Kidney (tissue), 14 donors: ENCODE results near the gene SSNA1. TPM values are rescaled to one million over a fixed set of nuclear protein-coding genes. Genes with fewer than 3 reads are reported as not detected.

Experiments
- DNase-seq, 5 donors: peaks; one replicate each; pipeline ENCODE4 v3.0.0-alpha.2; 2013 to 2020
- FAIRE-seq: peaks from 2 replicates; lab custom pipeline; 2012; peaks lifted over from hg19 to GRCh38; lab: Jason Lieb, UNC
- H3K27ac ChIP-seq, 2 donors: one replicate each; pipeline ENCODE4 v1.7.0; 2013; ENCODE audit warnings: low read depth in 2 of 2, low read length in 2 of 2, inconsistent platforms in 1 of 2
- H3K27me3 ChIP-seq: one replicate; pipeline ENCODE4 v1.7.1; 2013; ENCODE audit warnings: low read length, inconsistent platforms; ENCODE audit not compliant: control insufficient read depth, insufficient read depth
- H3K36me3 ChIP-seq, 3 donors: one replicate each; pipeline versions ENCODE4 v1.7.0 to v1.7.1; 2013; ENCODE audit warnings: low read length in 3 of 3, control low read depth in 1 of 3, inconsistent platforms in 1 of 3; ENCODE audit not compliant: insufficient read depth in 3 of 3, control insufficient read depth in 2 of 3
- H3K4me1 ChIP-seq, 3 donors: one replicate each; pipeline versions ENCODE4 v1.7.0 to v1.7.1; 2013; ENCODE audit warnings: low read length in 3 of 3, inconsistent platforms in 1 of 3, low read depth in 1 of 3; ENCODE audit not compliant: control insufficient read depth in 2 of 3, insufficient read depth in 2 of 3
- H3K4me3 ChIP-seq, 3 donors: one replicate each; pipeline versions ENCODE4 v1.7.0 to v1.8.1; 2013; ENCODE audit warnings: low read length in 3 of 3, control low read depth in 1 of 3, inconsistent platforms in 1 of 3
- H3K9ac ChIP-seq, 3 donors: one replicate each; pipeline versions ENCODE4 v1.7.0 to v1.7.1; 2013; ENCODE audit warnings: low read length in 3 of 3, control low read depth in 1 of 3, inconsistent platforms in 1 of 3
- H3K9me3 ChIP-seq, 3 donors: one replicate each; pipeline versions ENCODE4 v1.7.0 to v1.7.1; 2013; ENCODE audit warnings: low read length in 3 of 3, control low read depth in 1 of 3, inconsistent platforms in 1 of 3; ENCODE audit not compliant: control insufficient read depth in 2 of 3, insufficient read depth in 1 of 3
- intact Hi-C: fragments of 100-400 bp; cut with DNase I; formaldehyde crosslinking; loops from one replicate; pipeline ENCODE4 v1.11.1; 2022
- polyA plus RNA-seq: library from polyadenylated mRNA; stranded (reverse); fragments of 350-450 nt; fragmentation: Illumina TruSeq; extraction: RNeasy Lipid Tissue Mini Kit (QIAGEN cat#74804); gene quantifications from one replicate; pipeline ENCODE4 v1.2.3, GENCODE V29; 2014; ENCODE audit warnings: low read depth, low replicate concordance; ENCODE audit not compliant: insufficient read depth
- total RNA-seq: library from RNA; stranded (reverse); fragmentation: NEBNext Ultra II Directional; extraction: Animal tissue kit (Norgen Biotek cat#: 25700); gene quantifications from one replicate; pipeline ENCODE4 v1.2.1, GENCODE V29; 2021
- TF ChIP-seq, protein P1 (sequence below): IDR thresholded peaks from 3 replicates; pipeline ENCODE4 v1.5.1; 2012; ENCODE audit warnings: mild to moderate bottlenecking, moderate library complexity, borderline replicate concordance; ENCODE audit not compliant: insufficient read depth; ENCODE audit errors: extremely low read depth
- donor health status: control.
- donor health status: control.
- donor health status: control.
- donor health status: control.
- donor health status: control.
- donor health status: DM: yes; HTN: yes; CAD: no.
- donor health status: Normal renal cell carcinoma (clear cell type).

The SSNA1 gene
- total and polyA plus RNA-seq, 2 donors from 2014 or later, result 52.5 to 131 TPM

DNA sequence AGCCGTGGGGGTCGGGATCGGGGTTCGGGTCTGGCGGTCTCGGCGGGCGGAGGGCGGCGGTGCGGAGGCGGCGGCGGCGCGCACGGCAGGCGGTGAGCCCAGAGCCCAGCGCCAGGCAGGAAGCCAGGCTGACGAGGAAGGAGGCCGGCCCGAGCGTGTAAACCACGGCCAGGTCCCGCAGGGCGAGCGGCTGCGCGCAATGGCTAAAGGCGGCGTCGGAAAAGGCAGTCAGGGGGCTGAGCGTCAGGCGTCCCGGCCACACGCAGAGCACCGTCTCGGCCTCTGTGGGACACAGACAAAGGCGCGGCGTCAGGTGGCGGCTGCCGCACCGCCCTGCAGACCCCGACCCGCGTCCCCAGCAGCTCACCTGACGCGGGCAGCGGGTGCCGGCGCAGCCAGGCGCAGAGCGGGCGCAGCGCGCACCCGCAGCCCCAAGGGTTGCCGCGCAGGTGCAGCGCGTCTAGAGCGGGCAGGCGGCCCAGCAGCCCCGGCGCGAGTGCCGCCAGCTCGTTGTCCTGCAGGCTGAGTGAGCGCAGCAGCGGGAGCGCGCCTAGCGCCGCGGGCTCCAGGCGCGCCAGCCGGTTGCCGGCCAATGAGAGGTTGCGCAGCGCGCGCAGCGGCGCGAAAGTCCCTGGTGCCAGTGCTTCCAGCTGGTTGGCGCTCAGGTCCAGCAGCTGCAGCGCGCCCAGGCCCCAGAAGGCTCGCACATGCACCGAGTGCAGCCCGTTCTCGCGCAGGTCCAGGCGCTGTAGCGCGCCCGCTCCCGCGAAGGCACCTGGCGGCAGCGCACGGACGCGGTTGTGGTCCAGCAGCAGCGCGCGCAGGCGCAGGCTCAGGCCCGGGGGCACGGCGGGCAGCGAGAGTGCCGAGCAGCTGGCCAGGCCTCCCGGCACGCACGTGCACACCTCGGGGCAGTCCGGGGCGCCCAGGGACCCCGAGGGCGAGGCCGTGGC is 19.3 kb upstream of the SSNA1 start:
- TF ChIP-seq, protein P1, sequence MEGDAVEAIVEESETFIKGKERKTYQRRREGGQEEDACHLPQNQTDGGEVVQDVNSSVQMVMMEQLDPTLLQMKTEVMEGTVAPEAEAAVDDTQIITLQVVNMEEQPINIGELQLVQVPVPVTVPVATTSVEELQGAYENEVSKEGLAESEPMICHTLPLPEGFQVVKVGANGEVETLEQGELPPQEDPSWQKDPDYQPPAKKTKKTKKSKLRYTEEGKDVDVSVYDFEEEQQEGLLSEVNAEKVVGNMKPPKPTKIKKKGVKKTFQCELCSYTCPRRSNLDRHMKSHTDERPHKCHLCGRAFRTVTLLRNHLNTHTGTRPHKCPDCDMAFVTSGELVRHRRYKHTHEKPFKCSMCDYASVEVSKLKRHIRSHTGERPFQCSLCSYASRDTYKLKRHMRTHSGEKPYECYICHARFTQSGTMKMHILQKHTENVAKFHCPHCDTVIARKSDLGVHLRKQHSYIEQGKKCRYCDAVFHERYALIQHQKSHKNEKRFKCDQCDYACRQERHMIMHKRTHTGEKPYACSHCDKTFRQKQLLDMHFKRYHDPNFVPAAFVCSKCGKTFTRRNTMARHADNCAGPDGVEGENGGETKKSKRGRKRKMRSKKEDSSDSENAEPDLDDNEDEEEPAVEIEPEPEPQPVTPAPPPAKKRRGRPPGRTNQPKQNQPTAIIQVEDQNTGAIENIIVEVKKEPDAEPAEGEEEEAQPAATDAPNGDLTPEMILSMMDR, result no peak
- no peaks in the 10 kb centered on the region for H3K9me3 ChIP-seq
- no peaks in the 10 kb centered on the region for H3K36me3 ChIP-seq
- peaks cover 0 to 12% (median 0%) of the 10 kb centered on the region in 3 donors for H3K4me1 ChIP-seq
- no peak overlapping the region for H3K27ac ChIP-seq
- no peak overlapping the region for H3K4me3 ChIP-seq
- intact Hi-C loops, result no loop called here
- DNase-seq (peak in 4 of 5 donors; percentile 59 to 74 (median 69)), FAIRE-seq (no peak)
- peaks cover 19% of the 10 kb centered on the region for H3K27me3 ChIP-seq
- H3K9ac ChIP-seq, result no peak overlapping the region

DNA sequence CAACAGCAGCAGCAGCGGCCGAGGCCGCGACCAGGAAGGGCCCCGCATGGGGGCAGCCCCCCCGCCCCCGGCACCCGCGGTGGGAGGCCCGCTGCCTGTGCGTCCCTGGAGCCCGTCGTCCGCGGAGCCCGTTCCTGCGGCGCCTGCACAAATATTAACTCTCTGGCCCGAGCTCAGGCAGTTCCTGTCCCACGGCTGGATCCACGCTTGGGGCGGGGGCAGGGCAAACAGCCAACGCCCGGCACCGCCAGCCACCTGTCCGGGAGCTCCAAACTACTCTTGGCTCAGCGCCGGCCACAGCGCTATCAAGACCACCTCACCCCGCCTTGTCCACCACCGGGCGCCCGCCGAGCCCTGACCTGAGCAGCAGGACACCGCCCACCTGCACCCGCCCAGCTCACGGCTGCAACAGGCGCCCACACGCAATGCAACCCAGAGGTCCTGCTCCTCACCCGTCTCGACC is 18.5 kb upstream of the SSNA1 start, which contains the start of gene LRRC26:
Gene LRRC26 (minus strand): TSS at position 156 of the 463 bp plus-strand sequence. CDS start 108 bp downstream, at position 48.
- Histone ChIP-seq H3K4me1 (peaks cover 0 to 12% (median 0%) of the 10 kb centered on the region in 3 donors), H3K9ac (no peak within 1 kb of the TSS), H3K27me3 (peaks cover 12% of the 10 kb centered on the region), H3K27ac (no peak within 1 kb of the TSS), H3K4me3 (no peak within 1 kb of the TSS), H3K36me3 (no peaks in the 10 kb centered on the region), H3K9me3 (no peaks in the 10 kb centered on the region)
- intact Hi-C loops, result no loop called here
- TF ChIP-seq, protein P1, result no peak
- no peak for FAIRE-seq
- DNase-seq, result no peak

DNA sequence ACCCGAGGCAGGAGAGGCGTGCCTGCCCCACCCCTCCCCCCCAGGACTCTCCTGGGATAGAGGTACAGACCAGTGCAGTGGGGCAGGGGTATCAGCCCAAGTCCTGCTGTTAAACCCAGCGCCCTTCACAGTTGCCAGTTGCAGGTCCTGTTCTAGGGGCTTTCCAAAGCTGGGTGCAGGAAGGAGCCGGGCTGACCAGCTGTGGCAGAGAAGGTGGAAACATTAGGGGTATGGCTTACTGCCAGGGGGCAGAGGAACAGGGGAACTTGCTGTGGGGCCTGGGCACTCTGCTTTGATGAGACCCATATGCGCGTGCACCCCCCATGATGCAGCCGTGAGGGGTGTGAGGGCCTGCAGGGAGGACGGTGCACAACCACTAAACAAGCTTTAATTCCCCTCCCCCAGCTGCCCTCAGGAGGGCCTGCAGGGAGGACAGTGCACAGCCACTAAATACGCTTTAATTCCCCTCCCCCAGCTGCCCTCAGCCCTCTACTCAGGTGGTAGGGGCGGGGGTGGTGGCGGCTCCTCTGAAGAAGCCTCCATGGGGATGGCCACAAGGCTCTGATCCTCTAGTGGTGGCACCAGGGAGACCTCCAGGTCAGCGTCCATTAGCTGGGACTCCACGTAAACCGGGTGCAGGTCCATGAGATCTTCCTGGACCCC is 17.9 kb upstream of the SSNA1 start:
- intact Hi-C loops, result no loop called here
- Histone ChIP-seq H3K4me3 (no peak overlapping the region), H3K9ac (no peak overlapping the region), H3K36me3 (no peaks in the 10 kb centered on the region), H3K27ac (no peak overlapping the region), H3K4me1 (peaks cover 0 to 12% (median 0%) of the 10 kb centered on the region in 3 donors), H3K27me3 (peaks cover 10% of the 10 kb centered on the region), H3K9me3 (no peaks in the 10 kb centered on the region)
- TF ChIP-seq, protein P1, result no peak
- FAIRE-seq, result no peak
- no peak for DNase-seq
